Neural crest cell (in vitro differentiated cells): ENCODE results near the gene SLC39A12. TPM values are rescaled to one million over a fixed set of nuclear protein-coding genes. Genes with fewer than 3 reads are reported as not detected.

Source experiments
- DNase-seq: peaks from one replicate; pipeline ENCODE4 v3.0.0; 2021; ENCODE audit warnings: low read depth, mixed read lengths, low spot score
- H3K27ac Mint-ChIP-seq: one replicate; pipeline ENCODE4 v1.8.0; 2021; ENCODE audit warnings: mild to moderate bottlenecking, mixed read lengths; ENCODE audit not compliant: unreplicated experiment
- H3K27me3 Mint-ChIP-seq: 2 replicates; pipeline ENCODE4 v1.8.0; 2021; ENCODE audit warnings: low read depth, mild to moderate bottlenecking, mixed read lengths
- H3K36me3 Mint-ChIP-seq: 2 replicates; pipeline ENCODE4 v1.8.0; 2021; ENCODE audit warnings: low read depth, mild to moderate bottlenecking, mixed read lengths
- H3K4me1 Mint-ChIP-seq: 2 replicates; pipeline ENCODE4 v1.8.0; 2021; ENCODE audit warnings: mixed read lengths
- H3K4me3 Mint-ChIP-seq: one replicate; pipeline ENCODE4 v1.8.0; 2021; ENCODE audit warnings: mild to moderate bottlenecking, mixed read lengths
- H3K9me3 Mint-ChIP-seq: 2 replicates; pipeline ENCODE4 v1.8.0; 2021; ENCODE audit warnings: mixed read lengths
- CTCF ChIP-seq: fragments of 200-600 bp; sonication (generic); conservative IDR thresholded peaks from 2 replicates; pipeline ENCODE4 v1.5.0; 2021; ENCODE audit warnings: antibody characterized with exemption, mild to moderate bottlenecking
- total RNA-seq: library from RNA; stranded (reverse); gene quantifications from 2 replicates; pipeline ENCODE4 v1.2.1, GENCODE V29; 2021

The SLC39A12 gene
- total RNA-seq, 1 donor from 2014 or later, result not detected

- H3K27me3 Mint-ChIP-seq, result no peaks in the 10 kb centered on the region
- no peak for DNase-seq
- H3K9me3 Mint-ChIP-seq, result no peaks in the 10 kb centered on the region
- no peak overlapping the region for H3K4me3 Mint-ChIP-seq
- no peak for TF ChIP-seq CTCF
- H3K27ac Mint-ChIP-seq, result no peak overlapping the region
- no peaks in the 10 kb centered on the region for H3K4me1 Mint-ChIP-seq
- no peaks in the 10 kb centered on the region for H3K36me3 Mint-ChIP-seq
These were observed 115.2 kb downstream of the SLC39A12 start for GRCh38 chr10:18066947-18067346.

- Mint-ChIP-seq H3K4me3 (no peak overlapping the region), H3K4me1 (no peaks in the 10 kb centered on the region), H3K9me3 (no peaks in the 10 kb centered on the region), H3K27me3 (no peaks in the 10 kb centered on the region), H3K27ac (no peak overlapping the region), H3K36me3 (no peaks in the 10 kb centered on the region)
- DNase-seq, result no peak
- TF ChIP-seq CTCF, result no peak
These were observed 116.7 kb downstream of the SLC39A12 start for GRCh38 chr10:18068401-18068800.

- no peaks in the 10 kb centered on the region for H3K27me3 Mint-ChIP-seq
- no peak overlapping the region for H3K4me3 Mint-ChIP-seq
- no peak for TF ChIP-seq CTCF
- H3K36me3 Mint-ChIP-seq, result no peaks in the 10 kb centered on the region
- DNase-seq, result no peak
- no peaks in the 10 kb centered on the region for H3K4me1 Mint-ChIP-seq
- no peak overlapping the region for H3K27ac Mint-ChIP-seq
- no peaks in the 10 kb centered on the region for H3K9me3 Mint-ChIP-seq
These were observed 119.9 kb downstream of the SLC39A12 start for GRCh38 chr10:18071591-18071990.

- H3K4me3 Mint-ChIP-seq, result no peak overlapping the region
- H3K36me3 Mint-ChIP-seq, result no peaks in the 10 kb centered on the region
These were observed 121.6 kb downstream of the SLC39A12 start for GRCh38 chr10:18073314-18073713.

GRCh38 chr10:18075881-18076280, 124.2 kb downstream of the SLC39A12 start:
- TF ChIP-seq CTCF, result no peak
- H3K9me3 Mint-ChIP-seq, result no peaks in the 10 kb centered on the region
- H3K4me3 Mint-ChIP-seq, result no peak overlapping the region
- H3K4me1 Mint-ChIP-seq, result peaks cover 6% of the 10 kb centered on the region
- H3K27ac Mint-ChIP-seq, result no peak overlapping the region
- H3K36me3 Mint-ChIP-seq, result no peaks in the 10 kb centered on the region
- H3K27me3 Mint-ChIP-seq, result no peaks in the 10 kb centered on the region
- DNase-seq, result no peak

More at GRCh38 chr10:18073314-18073713, 121.6 kb downstream of the SLC39A12 start:
- Mint-ChIP-seq H3K9me3 (no peaks in the 10 kb centered on the region), H3K27me3 (no peaks in the 10 kb centered on the region), H3K4me1 (no peaks in the 10 kb centered on the region), H3K27ac (no peak overlapping the region)
- DNase-seq, result no peak
- TF ChIP-seq CTCF, result no peak
